K562 (cell line): ENCODE measurements around the gene LRIT1. TPM values are rescaled to one million over a fixed set of nuclear protein-coding genes. Genes with fewer than 3 reads are reported as not detected.

Experiments
- ATAC-seq: fragments of 200-7000 bp; cut with Tn5 transposase; 3 replicates; pipeline ENCODE4 v1.9.1; 2020; ENCODE audit warnings: moderate library complexity
- BruUV-seq: library from RNA; stranded (reverse); fragments of 400-500 nt; replicated peaks from 2 replicates; lab custom pipeline; 2021; lab: Mats Ljungman, UMichigan
- CTCF ChIA-PET: fragments of 300-600 bp; formaldehyde crosslinking; extraction: SDS; loops from one replicate; lab custom pipeline; 2021; ENCODE audit warnings: low intra/inter-chr PET ratio; lab: Yijun Ruan, JAX
- POLR2A ChIA-PET: fragments of 300-600, 350-650 bp; sonication (Branson Sonifier 250); formaldehyde crosslinking; extraction: SDS; loops from one replicate; lab custom pipeline; 2021; ENCODE audit warnings: antibody characterized with exemption, inconsistent platforms; lab: Yijun Ruan, JAX
- DNase-seq, 4 experiments: peaks; one replicate each; pipeline versions ENCODE4 v3.0.0 to v3.0.0-alpha.2; 2011 to 2018; ENCODE audit warnings: low spot score in 3 of 4, mixed read lengths in 3 of 4; ENCODE audit errors: extremely low read depth in 1 of 4
- FAIRE-seq: peaks from 2 replicates; lab custom pipeline; 2011; peaks lifted over from hg19 to GRCh38; lab: Jason Lieb, UNC
- H2AFZ ChIP-seq: 2 replicates; pipeline ENCODE4 v1.6.0; 2011; ENCODE audit warnings: low read depth, low read length, control low read depth, inconsistent platforms
- H3K27ac ChIP-seq: fragments of 200-600 bp; 3 replicates; pipeline ENCODE4 v1.8.0; 2011; ENCODE audit warnings: low read depth, mild to moderate bottlenecking, control low read depth, inconsistent platforms, low read length, moderate library complexity, mixed read lengths; ENCODE audit errors: extremely low read depth
- H3K27me3 ChIP-seq, 2 experiments: fragments of 300-600 bp in 1 of 2; 2 replicates in 1 of 2; 3 replicates in 1 of 2; pipeline versions ENCODE4 v1.6.0 to v1.8.0; 2011; ENCODE audit warnings: inconsistent platforms in 2 of 2, low read length in 2 of 2, mild to moderate bottlenecking in 1 of 2, mixed read lengths in 1 of 2, moderate library complexity in 1 of 2; ENCODE audit not compliant: control insufficient read depth in 2 of 2, insufficient read depth in 2 of 2
- H3K36me3 ChIP-seq: fragments of 300-600 bp; 3 replicates; pipeline ENCODE4 v1.8.0; 2011; ENCODE audit warnings: mild to moderate bottlenecking, low read length, inconsistent platforms; ENCODE audit not compliant: control insufficient read depth, insufficient read depth
- H3K4me1 ChIP-seq, 2 experiments: fragments of 200-600 bp in 1 of 2; replicated peaks in 1 of 2; 2 replicates in 1 of 2; 3 replicates in 1 of 2; pipeline versions ENCODE4 v1.5.1 to v1.8.0; 2011; ENCODE audit warnings: inconsistent platforms in 2 of 2, low read length in 2 of 2, mild to moderate bottlenecking in 1 of 2, mixed read lengths in 1 of 2, moderate library complexity in 1 of 2; ENCODE audit not compliant: control insufficient read depth in 2 of 2, insufficient read depth in 2 of 2
- H3K4me2 ChIP-seq: 2 replicates; pipeline ENCODE4 v1.6.1; 2011; ENCODE audit warnings: low read length, control low read depth, inconsistent platforms, mixed read lengths; ENCODE audit not compliant: insufficient read depth
- H3K4me3 ChIP-seq: fragments of 200-600 bp; sonication (generic), shearing (Covaris generic); 2 replicates; pipeline ENCODE4 v1.5.1; 2016; ENCODE audit warnings: control low read depth, inconsistent platforms
- H3K79me2 ChIP-seq: fragments of 200-600 bp; 3 replicates; pipeline ENCODE4 v1.8.0; 2011; ENCODE audit warnings: low read length, inconsistent platforms; ENCODE audit not compliant: control insufficient read depth, insufficient read depth
- H3K9ac ChIP-seq, 2 experiments: 2 replicates each; pipeline versions ENCODE4 v1.6.0 to v1.6.1; 2011; ENCODE audit warnings: low read depth in 2 of 2, low read length in 2 of 2, control low read depth in 1 of 2, inconsistent platforms in 1 of 2, mild to moderate bottlenecking in 1 of 2, mixed read lengths in 1 of 2; ENCODE audit not compliant: insufficient read depth in 1 of 2
- H3K9me1 ChIP-seq: one replicate; pipeline ENCODE4 v1.6.0; 2011; ENCODE audit warnings: inconsistent platforms, mild to moderate bottlenecking, low read length, moderate library complexity; ENCODE audit not compliant: control insufficient read depth, insufficient read depth
- H3K9me3 ChIP-seq: replicated peaks from 2 replicates; pipeline ENCODE4 v1.5.1; 2011; ENCODE audit warnings: low read depth, low read length, inconsistent platforms; ENCODE audit not compliant: control insufficient read depth, insufficient read depth
- H4K20me1 ChIP-seq: replicated peaks from 2 replicates; pipeline ENCODE4 v1.6.1; 2011; ENCODE audit warnings: low read length, inconsistent platforms, mixed read lengths; ENCODE audit not compliant: control insufficient read depth, insufficient read depth
- GTF2E2 ChIP-seq: fragments of 200-800 bp; sonication (Bioruptor generic); IDR thresholded peaks from 2 replicates; pipeline ENCODE4 v1.6.1; 2016; ENCODE audit warnings: missing genetic modification characterization, missing compliant biosample characterization
- NCOA2 ChIP-seq, 2 experiments: fragments of 450-650 bp; IDR thresholded peaks; 2 replicates each; pipeline ENCODE4 v1.6.1; 2018; ENCODE audit warnings: mild to moderate bottlenecking in 2 of 2, moderate library complexity in 1 of 2; ENCODE audit not compliant: partially characterized antibody in 2 of 2
- RBFOX2 ChIP-seq: fragments of 200-400 bp; formaldehyde crosslinking; IDR thresholded peaks from 2 replicates; pipeline ENCODE4 v1.6.1; 2017; ENCODE audit warnings: low read depth, mild to moderate bottlenecking, low read length, moderate library complexity
- ZBTB40 ChIP-seq, 2 experiments: fragments of 450-650 bp in 1 of 2; sonication (generic) in 1 of 2; formaldehyde crosslinking in 1 of 2; IDR thresholded peaks; 2 replicates each; pipeline versions ENCODE4 v1.7.1 to v1.9.0; 2016 to 2022; ENCODE audit warnings: inconsistent platforms in 1 of 2, mild to moderate bottlenecking in 1 of 2, missing genetic modification reagents in 1 of 2
- ZFP36 ChIP-seq: fragments of 150-350 bp; IDR thresholded peaks from 2 replicates; pipeline ENCODE4 v1.6.1; 2018; ENCODE audit warnings: low read length, low read depth; ENCODE audit not compliant: partially characterized antibody
- ZFX ChIP-seq: sonication (generic); formaldehyde crosslinking; IDR thresholded peaks from 2 replicates; pipeline ENCODE4 v1.8.0; 2022; ENCODE audit warnings: mild to moderate bottlenecking, missing genetic modification reagents, moderate library complexity
- ZNF12 ChIP-seq: sonication (generic); formaldehyde crosslinking; IDR thresholded peaks from 2 replicates; pipeline ENCODE4 v1.4.0; 2020; ENCODE audit warnings: mild to moderate bottlenecking, missing genetic modification reagents
- WGBS: fragments of 100-300 bp; shearing (Covaris generic); methylation state at CpG from one replicate; pipeline ENCODE4 v1.1.6; 2016; ENCODE audit warnings: low coverage, mixed read lengths; ENCODE audit not compliant: insufficient coverage; ENCODE audit errors: missing lambda C conversion rate; 5-methylcytosine and 5-hydroxymethylcytosine counted together
- in situ Hi-C: fragments of 300-500 bp; cut with MboI; formaldehyde crosslinking; loops from 4 replicates; pipeline ENCODE4 v1.15.0; 2018; ENCODE audit warnings: inconsistent platforms, mixed read lengths
- intact Hi-C: fragments of 100-400 bp; cut with micrococcal nuclease; formaldehyde crosslinking; loops from 2 replicates; pipeline ENCODE4 v1.14.2; 2022
- polyA plus RNA-seq, 8 experiments: library from polyadenylated mRNA; depleted of rRNA in 4 of 8; stranded (reverse) in 5 of 8; unstranded in 3 of 8; fragments of >200 nt; fragmentation: Nextera tagmentation in 2 of 8; fragmentation: Illumina TruSeq in 1 of 8; extraction: Ambion mirVana in 2 of 8; extraction: Trizol in 1 of 8; gene quantifications; 2 replicates each; pipeline versions ENCODE4 v1.2.1 to v1.2.3, GENCODE V29; 2011 to 2014; ENCODE audit warnings: inconsistent platforms in 1 of 8, missing spikeins in 1 of 8
- total RNA-seq, 7 experiments: library from RNA; depleted of rRNA in 6 of 7; stranded (reverse); fragments of >200 nt in 6 of 7; fragmentation: Illumina TruSeq in 2 of 7; extraction: Trizol in 2 of 7; gene quantifications; 2 replicates each; pipeline versions ENCODE4 v1.2.1 to v1.2.3, GENCODE V29; 2011 to 2021; ENCODE audit warnings: low replicate concordance in 1 of 7
- TF ChIP-seq, protein P1 (sequence below), 2 experiments: fragments of 450-650 bp; IDR thresholded peaks; 2 replicates each; pipeline ENCODE4 v1.6.1; 2018; ENCODE audit warnings: mild to moderate bottlenecking in 2 of 2, low read depth in 1 of 2; ENCODE audit not compliant: partially characterized antibody in 2 of 2

The LRIT1 gene
- total and polyA plus RNA-seq, 9 of the 15 experiments (the other 6 are each of a cell fraction or from before 2014, with no cell fraction given) = not detected

DNA sequence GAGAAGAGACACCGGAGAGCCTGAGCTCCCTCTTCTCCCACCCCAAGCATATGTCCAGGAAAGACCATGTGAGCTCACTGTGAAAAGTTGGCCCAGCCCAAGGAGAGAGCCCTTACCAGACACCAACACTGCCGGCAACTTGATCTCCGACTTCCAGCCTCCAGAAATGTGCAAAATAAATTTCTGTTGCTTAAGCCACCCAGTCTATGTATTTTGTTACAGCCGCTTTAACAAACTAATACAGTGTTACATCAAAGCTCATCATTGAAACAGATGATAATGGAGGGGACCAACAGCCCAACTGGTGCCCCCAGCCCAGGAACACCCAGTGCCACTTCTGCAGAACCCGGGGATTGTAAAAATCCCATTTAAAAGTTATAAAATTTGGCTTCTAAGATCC lies 22.4 kb upstream of the LRIT1 start:
- H3K9ac ChIP-seq = no peak overlapping the region
- no peak overlapping the region for H2AFZ ChIP-seq
- H3K4me1 ChIP-seq = no peaks in the 10 kb centered on the region
- FAIRE-seq (no peak), DNase-seq (no peak), ATAC-seq (no peak)
- intact Hi-C loops = loop anchor here (1.0 to 2.0 kb wide), 4 partner anchors 89 to 274 kb away; no protein-coding TSS in a partner anchor
- H3K27me3 ChIP-seq = peaks cover 3 to 44% of the 10 kb centered on the region in 2 experiments; a peak in 2 of 5 replicates
- TF ChIP-seq RBFOX2 (no peak), NCOA2 (IDR thresholded peaks at IDR 0.05; ENCODE audit: partially characterized antibody in 2 of 2) (no peak), ZNF12 (CRISPR knock-in tag) (peak; percentile 67; the same call in 1 of the 2 replicates), ZFP36 (no peak), ZBTB40 (IDR thresholded peaks at IDR 0.05) (no peak), ZBTB40 (CRISPR knock-in tag; IDR thresholded peaks at IDR 0.05) (no peak), ZFX (CRISPR knock-in tag) (no peak), GTF2E2 (tag) (no peak)
- TF ChIP-seq, protein P1, sequence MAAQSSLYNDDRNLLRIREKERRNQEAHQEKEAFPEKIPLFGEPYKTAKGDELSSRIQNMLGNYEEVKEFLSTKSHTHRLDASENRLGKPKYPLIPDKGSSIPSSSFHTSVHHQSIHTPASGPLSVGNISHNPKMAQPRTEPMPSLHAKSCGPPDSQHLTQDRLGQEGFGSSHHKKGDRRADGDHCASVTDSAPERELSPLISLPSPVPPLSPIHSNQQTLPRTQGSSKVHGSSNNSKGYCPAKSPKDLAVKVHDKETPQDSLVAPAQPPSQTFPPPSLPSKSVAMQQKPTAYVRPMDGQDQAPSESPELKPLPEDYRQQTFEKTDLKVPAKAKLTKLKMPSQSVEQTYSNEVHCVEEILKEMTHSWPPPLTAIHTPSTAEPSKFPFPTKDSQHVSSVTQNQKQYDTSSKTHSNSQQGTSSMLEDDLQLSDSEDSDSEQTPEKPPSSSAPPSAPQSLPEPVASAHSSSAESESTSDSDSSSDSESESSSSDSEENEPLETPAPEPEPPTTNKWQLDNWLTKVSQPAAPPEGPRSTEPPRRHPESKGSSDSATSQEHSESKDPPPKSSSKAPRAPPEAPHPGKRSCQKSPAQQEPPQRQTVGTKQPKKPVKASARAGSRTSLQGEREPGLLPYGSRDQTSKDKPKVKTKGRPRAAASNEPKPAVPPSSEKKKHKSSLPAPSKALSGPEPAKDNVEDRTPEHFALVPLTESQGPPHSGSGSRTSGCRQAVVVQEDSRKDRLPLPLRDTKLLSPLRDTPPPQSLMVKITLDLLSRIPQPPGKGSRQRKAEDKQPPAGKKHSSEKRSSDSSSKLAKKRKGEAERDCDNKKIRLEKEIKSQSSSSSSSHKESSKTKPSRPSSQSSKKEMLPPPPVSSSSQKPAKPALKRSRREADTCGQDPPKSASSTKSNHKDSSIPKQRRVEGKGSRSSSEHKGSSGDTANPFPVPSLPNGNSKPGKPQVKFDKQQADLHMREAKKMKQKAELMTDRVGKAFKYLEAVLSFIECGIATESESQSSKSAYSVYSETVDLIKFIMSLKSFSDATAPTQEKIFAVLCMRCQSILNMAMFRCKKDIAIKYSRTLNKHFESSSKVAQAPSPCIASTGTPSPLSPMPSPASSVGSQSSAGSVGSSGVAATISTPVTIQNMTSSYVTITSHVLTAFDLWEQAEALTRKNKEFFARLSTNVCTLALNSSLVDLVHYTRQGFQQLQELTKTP (IDR thresholded peaks at IDR 0.05; ENCODE audit: low read depth in 1 of 2, partially characterized antibody in 2 of 2) = no peak
- H3K79me2 ChIP-seq = no peaks in the 10 kb centered on the region
- no TSS peak for BruUV-seq
- H4K20me1 ChIP-seq = no peaks in the 10 kb centered on the region; the same call in 1 of the 2 replicates
- 0% methylated on average over 5 of the region's 5 CpGs for WGBS
- no peak overlapping the region for H3K27ac ChIP-seq
- ChIA-PET CTCF (interaction anchor here (1.8 to 6.4 kb wide), 2 partner anchors 111 to 275 kb away, joined by 13 to 97 read pairs; no protein-coding TSS in a partner anchor), POLR2A (interaction anchor here (1.0 kb wide), 1 partner anchor 11 kb away, joined by 3 read pairs; no protein-coding TSS in a partner anchor)
- in situ Hi-C loops = no loop called here
- H3K9me1 ChIP-seq = no peaks in the 10 kb centered on the region
- no peaks in the 10 kb centered on the region for H3K9me3 ChIP-seq
- no peak overlapping the region for H3K4me3 ChIP-seq
- no peaks in the 10 kb centered on the region for H3K36me3 ChIP-seq
- no peak overlapping the region for H3K4me2 ChIP-seq
